Measurements from ENCODE around the gene GNA15. TPM values are rescaled to one million over a fixed set of nuclear protein-coding genes. Genes with fewer than 3 reads are reported as not detected.

Gene GNA15
- total RNA-seq, 3 donors from 2014 or later (not counting 1 experiment from before 2014, with no cell fraction given), result 3.9 to 10.4 (median 8.4) TPM

GRCh38 chr19:3105641-3106508 is 30.0 kb upstream of the GNA15 start:
- DNase-seq (no peak), ATAC-seq (no peak)
- Mint-ChIP-seq H3K9me3 (no peaks in the 10 kb centered on the region), H3K4me1 (peaks cover 0 to 9% of the 10 kb centered on the region in 2 donors), H3K4me3 (no peak overlapping the region), H3K27ac (no peak overlapping the region), H3K27me3 (ENCODE audit: low read depth in 2 of 2) (peaks cover 7 to 21% of the 10 kb centered on the region in 2 donors), H3K36me3 (no peaks in the 10 kb centered on the region)
- no peaks in the 10 kb centered on the region for H3K27me3 ChIP-seq (ENCODE audit: control insufficient read depth, insufficient read depth, low read length)
- H3K4me3 ChIP-seq (ENCODE audit: low read length), result no peak overlapping the region
- intact Hi-C loops (cut with micrococcal nuclease), result no loop called here
- H3K9me3 ChIP-seq (ENCODE audit: control insufficient read depth, insufficient read depth, low read length), result no peaks in the 10 kb centered on the region
- WGBS (ENCODE audit: insufficient coverage), result 92% methylated on average over 33 of the region's 33 CpGs
- H3K4me1 ChIP-seq (ENCODE audit: control insufficient read depth, insufficient read depth, low read length), result peaks cover 15% of the 10 kb centered on the region
- H3K36me3 ChIP-seq (ENCODE audit: control insufficient read depth, insufficient read depth, low read length), result no peaks in the 10 kb centered on the region
- TF ChIP-seq CTCF (IDR thresholded peaks at IDR 0.05), result no peak
- H3K27ac ChIP-seq (ENCODE audit: low read length), result no peak overlapping the region

GRCh38 chr19:3106509-3107141 is 29.2 kb upstream of the GNA15 start:
- H3K4me3 ChIP-seq (ENCODE audit: low read length), result no peak overlapping the region
- Mint-ChIP-seq H3K36me3 (no peaks in the 10 kb centered on the region), H3K27me3 (ENCODE audit: low read depth in 2 of 2) (peaks cover 7 to 16% of the 10 kb centered on the region in 2 donors), H3K4me3 (no peak overlapping the region), H3K4me1 (peaks cover 0 to 9% of the 10 kb centered on the region in 2 donors), H3K9me3 (no peaks in the 10 kb centered on the region), H3K27ac (no peak overlapping the region)
- intact Hi-C loops (cut with micrococcal nuclease), result no loop called here
- no peaks in the 10 kb centered on the region for H3K9me3 ChIP-seq (ENCODE audit: control insufficient read depth, insufficient read depth, low read length)
- no peak for TF ChIP-seq CTCF (IDR thresholded peaks at IDR 0.05)
- DNase-seq, result no peak
- no peaks in the 10 kb centered on the region for H3K36me3 ChIP-seq (ENCODE audit: control insufficient read depth, insufficient read depth, low read length)
- peaks cover 15% of the 10 kb centered on the region for H3K4me1 ChIP-seq (ENCODE audit: control insufficient read depth, insufficient read depth, low read length)
- WGBS (ENCODE audit: insufficient coverage), result 96% methylated on average over 17 of the region's 17 CpGs
- no peaks in the 10 kb centered on the region for H3K27me3 ChIP-seq (ENCODE audit: control insufficient read depth, insufficient read depth, low read length)
- no peak for ATAC-seq
- no peak overlapping the region for H3K27ac ChIP-seq (ENCODE audit: low read length)

GRCh38 chr19:3107658-3108057 is 28.2 kb upstream of the GNA15 start:
- Histone ChIP-seq H3K4me1 (ENCODE audit: control insufficient read depth, insufficient read depth, low read length) (peaks cover 15% of the 10 kb centered on the region), H3K4me3 (ENCODE audit: low read length) (no peak overlapping the region), H3K27ac (ENCODE audit: low read length) (no peak overlapping the region), H3K9me3 (ENCODE audit: control insufficient read depth, insufficient read depth, low read length) (no peaks in the 10 kb centered on the region), H3K36me3 (ENCODE audit: control insufficient read depth, insufficient read depth, low read length) (no peaks in the 10 kb centered on the region), H3K27me3 (ENCODE audit: control insufficient read depth, insufficient read depth, low read length) (no peaks in the 10 kb centered on the region)
- intact Hi-C loops (cut with micrococcal nuclease), result loop anchor here (1.0 kb wide), 2 partner anchors 31 to 145 kb away; no protein-coding TSS in a partner anchor
- H3K4me3 Mint-ChIP-seq, result no peak overlapping the region
- H3K36me3 Mint-ChIP-seq, result no peaks in the 10 kb centered on the region
- peaks cover 6 to 7% of the 10 kb centered on the region in 2 donors for H3K27me3 Mint-ChIP-seq (ENCODE audit: low read depth in 2 of 2)
- ATAC-seq (no peak), DNase-seq (no peak)
- WGBS (ENCODE audit: insufficient coverage), result 82% methylated on average over 2 of the region's 7 CpGs
- H3K9me3 Mint-ChIP-seq, result no peaks in the 10 kb centered on the region
- TF ChIP-seq CTCF (IDR thresholded peaks at IDR 0.05), result no peak
- peaks cover 0 to 9% of the 10 kb centered on the region in 2 donors for H3K4me1 Mint-ChIP-seq
- H3K27ac Mint-ChIP-seq, result no peak overlapping the region

Measured in natural killer cell (primary cell).